Right atrium auricular region (tissue), 2 donors: ENCODE data around the gene PFKFB2. TPM values are rescaled to one million over a fixed set of nuclear protein-coding genes. Genes with fewer than 3 reads are reported as not detected.

Source experiments
- DNase-seq: peaks from one replicate; pipeline ENCODE4 v3.0.0-alpha.2; 2019; ENCODE audit warnings: low spot score
- H3K27ac ChIP-seq, 2 donors: fragments of 200-600 bp; sonication (generic); 1 replicate in 1 of 2; 2 replicates in 1 of 2; pipeline ENCODE4 v1.5.1; 2016 to 2019
- H3K27me3 ChIP-seq, 2 donors: fragments of 200-600 bp; sonication (generic); one replicate each; pipeline versions ENCODE4 v1.5.1 to v1.6.0; 2017 to 2019
- H3K36me3 ChIP-seq: fragments of 200-600 bp; sonication (generic); one replicate; pipeline ENCODE4 v1.5.1; 2016
- H3K4me1 ChIP-seq, 2 donors: fragments of 200-600 bp; sonication (generic); one replicate each; pipeline versions ENCODE4 v1.5.1 to v1.6.0; 2017 to 2019
- H3K4me3 ChIP-seq, 2 donors: fragments of 200-600 bp; sonication (generic); 1 replicate in 1 of 2; 2 replicates in 1 of 2; pipeline ENCODE4 v1.5.1; 2017 to 2019; ENCODE audit warnings: mild to moderate bottlenecking in 1 of 2, moderate library complexity in 1 of 2
- H3K9me3 ChIP-seq, 2 donors: fragments of 200-600 bp; sonication (generic); one replicate each; pipeline ENCODE4 v1.5.1; 2019
- CTCF ChIP-seq, 2 donors: fragments of 200-600 bp; sonication (generic); IDR thresholded peaks; one replicate each; pipeline ENCODE4 v1.5.1; 2019; ENCODE audit warnings: antibody characterized with exemption in 2 of 2
- total RNA-seq, 2 donors: library from RNA; depleted of rRNA; stranded (reverse); fragments of >200 nt; gene quantifications; one replicate each; pipeline ENCODE4 v1.1.0, GENCODE V29; 2016

The PFKFB2 gene
- total RNA-seq, result 10 to 100 TPM; 11.8 to 27.5 TPM

- no peak for TF ChIP-seq CTCF (IDR thresholded peaks at IDR 0.05)
- peak within 1 kb of the TSS; percentile 97 to 98 for H3K27ac ChIP-seq
- H3K4me3 ChIP-seq, result peak within 1 kb of the TSS; percentile 64 to 74
- H3K9me3 ChIP-seq, result no peaks in the 10 kb centered on the region
- peaks cover 0 to 32% of the 10 kb centered on the region in 2 donors for H3K4me1 ChIP-seq
- peaks cover 12% of the 10 kb centered on the region for H3K36me3 ChIP-seq
- peak; percentile 98 for DNase-seq
- H3K27me3 ChIP-seq, result no peaks in the 10 kb centered on the region
Observed at GRCh38 chr1:207052911-207053769, at the start of gene PFKFB2. Gene PFKFB2, plus strand, starts transcription at chr1:207053275. Its CDS starts 1,443 bp downstream, at chr1:207054718.

- peak; percentile 50 to 66 for TF ChIP-seq CTCF (IDR thresholded peaks at IDR 0.05)
- no peak for DNase-seq
Observed at GRCh38 chr1:207004931-207005830, 47.9 kb upstream of the PFKFB2 start.

GRCh38 chr1:207006083-207006482 lies 47.0 kb upstream of the PFKFB2 start:
- no peak for DNase-seq
- no peaks in the 10 kb centered on the region for H3K9me3 ChIP-seq
- H3K36me3 ChIP-seq, result no peaks in the 10 kb centered on the region
- H3K4me3 ChIP-seq, result no peak overlapping the region
- no peak for TF ChIP-seq CTCF (IDR thresholded peaks at IDR 0.05)
- H3K27ac ChIP-seq, result no peak overlapping the region
- H3K27me3 ChIP-seq, result no peaks in the 10 kb centered on the region
- no peaks in the 10 kb centered on the region for H3K4me1 ChIP-seq

More at GRCh38 chr1:207004931-207005830, 47.9 kb upstream of the PFKFB2 start:
- Histone ChIP-seq H3K9me3 (no peaks in the 10 kb centered on the region), H3K4me1 (no peaks in the 10 kb centered on the region), H3K27me3 (no peaks in the 10 kb centered on the region), H3K4me3 (no peak overlapping the region), H3K36me3 (no peaks in the 10 kb centered on the region), H3K27ac (no peak overlapping the region)

GRCh38 chr1:207006914-207007313 lies 46.2 kb upstream of the PFKFB2 start:
- H3K9me3 ChIP-seq, result no peaks in the 10 kb centered on the region
- H3K36me3 ChIP-seq, result no peaks in the 10 kb centered on the region
- no peaks in the 10 kb centered on the region for H3K4me1 ChIP-seq
- H3K27me3 ChIP-seq, result no peaks in the 10 kb centered on the region
- no peak for TF ChIP-seq CTCF (IDR thresholded peaks at IDR 0.05)
- H3K27ac ChIP-seq, result no peak overlapping the region
- no peak overlapping the region for H3K4me3 ChIP-seq
- DNase-seq, result no peak

GRCh38 chr1:207007352-207008033 lies 45.6 kb upstream of the PFKFB2 start:
- no peak for TF ChIP-seq CTCF (IDR thresholded peaks at IDR 0.05)
- H3K27ac ChIP-seq, result no peak overlapping the region
- H3K36me3 ChIP-seq, result no peaks in the 10 kb centered on the region
- no peaks in the 10 kb centered on the region for H3K27me3 ChIP-seq
- H3K4me1 ChIP-seq, result no peaks in the 10 kb centered on the region
- no peaks in the 10 kb centered on the region for H3K9me3 ChIP-seq
- no peak for DNase-seq
- H3K4me3 ChIP-seq, result no peak overlapping the region
